HG02885 (cell line): Measurements from ENCODE around the gene IGSF21.
"Not testable (repeated sequence)": the region's sequence is repeated elsewhere in the genome, so short reads cannot be mapped to it uniquely, and the experiment has no call there.

Experiments used
- ATAC-seq: cut with Tn5 transposase; IDR thresholded peaks from one replicate; pipeline ENCODE4 v1.9.1; 2021; ENCODE audit warnings: mild to moderate bottlenecking; ENCODE audit not compliant: unreplicated experiment, poor library complexity

The IGSF21 gene

GRCh38 chr1:18411820-18412641 is 304.4 kb downstream of the IGSF21 start:
- no peak for ATAC-seq

- ATAC-seq: no peak
These were observed 305.3 kb downstream of the IGSF21 start for GRCh38 chr1:18412882-18413353.

DNA sequence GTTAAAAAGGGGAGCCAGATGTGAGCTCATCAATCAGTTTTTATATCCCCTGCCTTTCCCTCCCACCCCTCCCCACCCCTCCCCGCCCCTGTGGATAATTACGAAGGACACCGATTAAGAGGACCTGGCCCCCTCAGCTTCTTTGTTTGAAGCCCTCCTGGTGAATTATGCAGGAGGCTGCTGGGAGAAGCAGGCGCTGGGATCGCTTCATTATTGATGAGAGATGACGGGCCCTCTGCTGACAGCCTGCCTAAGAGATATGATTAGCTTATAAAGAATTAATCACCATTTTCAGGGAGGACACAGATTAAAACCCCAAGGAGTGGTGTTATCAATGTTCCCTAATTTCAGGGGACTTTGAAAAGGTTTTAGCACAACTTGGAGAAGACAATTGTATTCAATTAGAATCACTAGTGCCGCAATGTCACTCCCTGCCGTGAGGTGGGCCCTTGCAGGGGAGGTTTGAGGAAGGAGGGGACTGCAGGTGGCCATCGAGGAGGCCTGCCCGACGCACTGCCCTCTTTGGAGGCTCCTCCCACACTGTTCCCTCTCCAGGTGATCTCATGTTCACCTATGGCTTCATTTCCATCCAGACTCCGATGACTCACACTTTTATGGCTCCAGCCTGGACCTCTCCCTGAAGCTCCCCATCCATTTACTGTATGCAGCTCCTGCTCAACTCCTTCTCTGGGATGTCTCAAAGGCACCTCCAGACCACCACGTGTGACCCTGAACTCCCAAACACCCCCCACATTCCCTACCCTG is 306.1 kb downstream of the IGSF21 start:
- ATAC-seq: no peak

DNA sequence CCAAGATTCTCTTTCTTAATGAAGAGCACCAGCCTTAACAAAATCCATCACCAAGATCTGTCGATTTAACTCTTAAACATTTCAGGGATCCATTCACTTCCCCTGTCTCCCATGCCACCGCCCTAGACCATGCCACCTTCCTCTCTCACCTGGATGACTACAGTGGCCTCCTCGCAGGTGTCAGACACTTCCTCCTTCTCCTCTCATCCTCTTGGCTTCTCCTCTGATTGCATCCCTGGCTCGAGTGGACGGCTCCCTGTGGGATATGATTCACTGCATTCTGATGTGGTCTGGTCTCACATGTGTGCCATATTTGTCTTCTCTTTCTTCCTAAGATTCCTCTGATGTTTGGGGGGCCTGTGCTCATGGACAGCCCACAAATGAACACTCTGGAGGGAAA is 306.7 kb downstream of the IGSF21 start:
- no peak for ATAC-seq

DNA sequence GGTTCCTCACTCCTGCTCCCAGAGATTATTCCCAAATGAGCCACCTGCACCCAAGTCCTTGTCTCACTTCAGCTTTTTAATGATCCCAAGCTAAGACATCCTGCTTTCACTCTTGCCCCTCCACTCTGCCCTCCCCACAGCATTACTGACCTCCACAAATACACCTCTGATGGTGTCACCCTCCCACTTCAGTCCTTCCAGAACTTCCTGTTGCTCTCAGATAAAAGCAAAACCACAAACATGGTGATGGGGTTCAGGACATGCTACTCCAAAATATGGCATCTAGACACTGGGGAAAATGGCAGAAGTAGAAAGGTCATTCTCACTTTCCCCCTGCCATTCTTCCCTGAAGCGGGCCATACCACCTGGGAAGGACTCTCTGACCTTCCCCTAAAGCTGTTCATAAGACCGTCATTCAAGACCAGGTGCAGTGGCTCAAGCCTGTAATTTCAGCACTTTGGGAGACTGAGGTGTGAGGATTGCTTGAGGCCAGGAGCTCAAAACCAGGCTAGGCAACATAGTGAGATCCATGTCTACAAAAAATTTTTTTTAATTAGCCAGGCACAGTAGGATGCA is 307.4 kb downstream of the IGSF21 start:
- no peak for ATAC-seq

- ATAC-seq: no peak
These were observed 307.9 kb downstream of the IGSF21 start for GRCh38 chr1:18415448-18416027.

DNA sequence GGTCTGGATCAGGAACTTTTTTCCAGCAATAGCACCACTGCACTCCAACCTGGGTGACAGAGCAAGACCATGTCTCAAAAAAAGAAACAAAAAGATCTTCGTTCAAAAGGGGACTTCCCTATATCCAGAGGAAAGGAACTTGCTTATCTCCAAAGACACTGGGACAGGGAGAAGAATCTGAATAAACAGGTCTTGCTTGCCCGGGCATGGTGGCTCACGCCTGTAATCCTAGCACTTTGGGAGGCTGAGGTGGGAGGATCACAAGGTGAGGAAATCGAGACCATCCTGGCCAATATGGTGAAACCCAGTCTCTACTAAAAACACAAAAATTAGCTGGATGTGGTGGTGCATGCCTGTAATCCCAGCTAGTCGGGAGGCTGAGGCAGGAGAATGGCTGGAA is 308.5 kb downstream of the IGSF21 start:
- not testable (repeated sequence) for ATAC-seq

- ATAC-seq: no peak
These were observed 310.0 kb downstream of the IGSF21 start for GRCh38 chr1:18417316-18418269.

GRCh38 chr1:18419113-18419844 is 311.7 kb downstream of the IGSF21 start:
- ATAC-seq: no peak

GRCh38 chr1:18419845-18420184 is 312.2 kb downstream of the IGSF21 start:
- ATAC-seq: no peak

GRCh38 chr1:18422076-18422777 is 314.6 kb downstream of the IGSF21 start:
- no peak for ATAC-seq

- ATAC-seq: no peak
These were observed 315.4 kb downstream of the IGSF21 start for GRCh38 chr1:18422954-18423353.

DNA sequence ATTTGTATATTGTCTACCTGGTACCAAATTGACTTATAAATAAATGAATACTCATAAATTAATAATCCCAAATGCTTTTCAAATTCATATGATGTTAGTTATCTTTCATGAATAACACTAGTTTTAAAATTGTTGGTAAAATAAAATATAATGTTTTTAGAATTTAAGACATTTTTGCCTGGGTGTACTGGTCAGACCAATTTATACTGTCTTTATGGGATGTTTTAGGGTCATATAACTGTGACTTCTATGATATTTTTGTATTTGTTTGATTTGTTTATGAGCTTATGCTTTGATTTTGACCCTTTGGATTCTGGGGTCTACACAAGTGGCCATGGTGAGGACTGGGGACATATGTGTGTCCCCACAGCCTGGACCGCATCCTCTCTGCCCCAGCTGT is 319.0 kb downstream of the IGSF21 start:
- ATAC-seq: no peak
